GM12865 (cell line): ENCODE results near the gene EXOC5.
"Not testable (repeated sequence)": the region's sequence is repeated elsewhere in the genome, so short reads cannot be mapped to it uniquely, and the experiment has no call there.

Source experiments
- DNase-seq: peaks from one replicate; pipeline ENCODE4 v3.0.0; 2010; ENCODE audit warnings: low read depth
- H3K4me3 ChIP-seq: 2 replicates; pipeline ENCODE4 v1.5.1; 2011; ENCODE audit warnings: mild to moderate bottlenecking, low read depth, low read length, control low read depth
- TF ChIP-seq, protein P1 (sequence below): IDR thresholded peaks from 2 replicates; pipeline ENCODE4 v1.5.1; 2011; ENCODE audit warnings: low read length, control low read depth, low read depth, inconsistent platforms; ENCODE audit not compliant: insufficient read depth; ENCODE audit errors: missing control alignments

Gene EXOC5

DNA sequence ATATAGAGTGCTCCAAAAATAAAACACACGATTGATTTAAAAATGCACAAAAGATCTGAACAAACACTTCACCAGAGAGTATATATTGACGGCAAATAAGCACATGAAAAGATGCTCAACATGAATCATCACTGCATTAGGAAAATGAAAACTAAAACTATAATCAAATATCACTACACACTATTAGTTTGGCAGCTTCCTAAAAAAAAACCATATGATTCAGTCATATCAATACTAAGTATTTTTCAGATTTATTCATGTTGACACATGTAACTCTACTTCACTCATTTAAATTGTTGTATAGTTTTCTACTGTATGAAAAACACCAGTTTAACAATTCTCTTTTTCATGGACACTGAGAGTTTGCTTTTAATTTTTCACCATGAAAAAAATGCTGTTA lies 41.6 kb downstream of the EXOC5 start:
- DNase-seq = peak; percentile 4
- TF ChIP-seq, protein P1, sequence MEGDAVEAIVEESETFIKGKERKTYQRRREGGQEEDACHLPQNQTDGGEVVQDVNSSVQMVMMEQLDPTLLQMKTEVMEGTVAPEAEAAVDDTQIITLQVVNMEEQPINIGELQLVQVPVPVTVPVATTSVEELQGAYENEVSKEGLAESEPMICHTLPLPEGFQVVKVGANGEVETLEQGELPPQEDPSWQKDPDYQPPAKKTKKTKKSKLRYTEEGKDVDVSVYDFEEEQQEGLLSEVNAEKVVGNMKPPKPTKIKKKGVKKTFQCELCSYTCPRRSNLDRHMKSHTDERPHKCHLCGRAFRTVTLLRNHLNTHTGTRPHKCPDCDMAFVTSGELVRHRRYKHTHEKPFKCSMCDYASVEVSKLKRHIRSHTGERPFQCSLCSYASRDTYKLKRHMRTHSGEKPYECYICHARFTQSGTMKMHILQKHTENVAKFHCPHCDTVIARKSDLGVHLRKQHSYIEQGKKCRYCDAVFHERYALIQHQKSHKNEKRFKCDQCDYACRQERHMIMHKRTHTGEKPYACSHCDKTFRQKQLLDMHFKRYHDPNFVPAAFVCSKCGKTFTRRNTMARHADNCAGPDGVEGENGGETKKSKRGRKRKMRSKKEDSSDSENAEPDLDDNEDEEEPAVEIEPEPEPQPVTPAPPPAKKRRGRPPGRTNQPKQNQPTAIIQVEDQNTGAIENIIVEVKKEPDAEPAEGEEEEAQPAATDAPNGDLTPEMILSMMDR = no peak
- no peak overlapping the region for H3K4me3 ChIP-seq

DNA sequence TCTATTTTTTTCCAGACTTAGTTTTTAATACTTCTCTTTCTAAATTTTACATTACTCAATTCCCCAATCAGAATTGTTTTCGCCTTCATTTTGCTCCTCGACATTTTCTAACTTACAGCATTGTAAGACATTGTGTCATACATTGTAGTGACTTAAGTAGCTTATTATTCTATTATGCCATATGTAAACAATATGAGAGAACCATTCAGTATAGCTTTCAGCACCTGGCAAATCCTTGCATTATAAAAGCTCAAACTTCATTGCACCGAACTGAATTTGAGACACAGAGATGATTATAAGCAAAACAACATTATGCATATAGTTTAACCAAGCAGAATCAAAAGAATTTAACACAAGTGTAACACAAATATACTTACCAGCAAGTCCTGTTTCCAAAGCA lies 46.8 kb downstream of the EXOC5 start:
- no peak overlapping the region for H3K4me3 ChIP-seq
- TF ChIP-seq, protein P1 = no peak

DNA sequence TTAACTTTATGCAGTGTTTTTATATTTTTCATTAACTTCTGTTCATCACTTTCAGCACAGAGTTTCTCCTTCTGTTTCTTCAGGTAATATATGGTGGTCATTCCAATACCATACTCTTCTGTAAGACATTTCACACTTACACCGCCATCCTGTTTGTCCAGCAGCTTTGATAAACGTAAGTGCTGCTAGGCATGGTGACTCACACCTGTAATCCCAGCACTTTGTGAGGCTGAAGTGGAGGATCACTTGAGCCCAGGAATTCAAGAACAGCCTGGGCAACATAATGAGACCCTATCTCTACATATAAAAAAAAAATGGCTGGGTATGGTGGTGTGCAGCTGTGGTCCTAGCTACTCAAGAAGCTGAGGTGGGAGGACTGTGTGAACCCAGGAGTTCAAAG lies 55.8 kb downstream of the EXOC5 start:
- TF ChIP-seq, protein P1 = no peak

More for the DNA sequence above, 46.8 kb downstream of the EXOC5 start:
- DNase-seq = no peak

DNA sequence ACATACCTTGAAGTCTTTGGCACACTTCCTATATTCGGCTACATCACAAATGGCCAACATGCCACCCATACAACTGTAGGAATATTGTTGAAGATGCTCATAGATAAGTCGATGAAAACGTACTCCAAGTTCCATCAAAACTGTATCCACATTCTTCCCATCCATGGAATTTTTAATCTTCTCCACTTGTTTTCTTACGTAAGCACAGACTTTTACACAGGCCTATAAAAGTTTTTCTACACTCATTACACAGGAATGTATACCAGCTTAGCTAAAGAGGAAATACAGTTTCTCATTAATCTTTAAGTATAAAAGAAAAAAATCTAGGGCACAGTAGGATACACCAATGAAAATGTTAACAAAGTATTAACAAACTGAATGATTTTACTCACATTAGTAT lies 59.1 kb downstream of the EXOC5 start:
- TF ChIP-seq, protein P1 = no peak
- no peak overlapping the region for H3K4me3 ChIP-seq
- no peak for DNase-seq

More for the DNA sequence above, 55.8 kb downstream of the EXOC5 start:
- no peak for DNase-seq
- H3K4me3 ChIP-seq = no peak overlapping the region

DNA sequence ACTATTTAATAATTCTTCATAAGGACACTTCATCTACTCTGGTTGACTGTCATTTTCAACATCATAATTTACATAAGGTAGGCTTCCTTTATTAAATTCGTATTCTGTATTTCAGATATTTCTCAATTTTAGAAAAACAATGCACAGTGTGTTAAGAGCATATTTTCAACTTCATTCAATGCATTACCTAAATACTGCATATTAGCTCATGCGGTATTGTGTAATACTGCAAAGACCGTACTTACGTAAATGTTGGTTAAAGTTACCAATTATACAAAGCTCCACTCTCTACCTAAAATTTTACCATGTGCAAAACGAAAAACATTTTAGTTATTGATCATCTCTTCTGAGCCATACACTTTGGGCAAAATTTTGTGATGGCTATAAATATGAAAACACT lies 62.8 kb downstream of the EXOC5 start:
- H3K4me3 ChIP-seq = no peak overlapping the region
- DNase-seq = no peak
- TF ChIP-seq, protein P1 = no peak

DNA sequence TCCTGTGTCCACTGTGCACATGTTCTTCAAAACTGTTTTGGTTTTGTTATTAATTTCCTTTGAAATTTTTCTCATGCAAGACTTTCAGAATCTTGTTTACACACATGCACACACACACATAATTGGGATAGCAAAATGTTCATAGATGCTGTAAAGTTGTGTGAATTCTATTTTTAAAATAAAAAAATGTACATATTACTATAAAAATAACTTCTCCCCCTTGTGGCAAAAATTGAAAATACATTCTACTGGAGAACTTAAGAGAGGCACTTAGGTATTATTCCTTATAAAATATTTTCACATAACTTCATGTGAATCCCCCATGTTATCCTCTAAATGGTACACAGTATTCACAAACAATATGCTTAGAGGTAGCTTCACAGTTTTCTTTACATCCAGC lies 66.0 kb downstream of the EXOC5 start:
- H3K4me3 ChIP-seq, DNase-seq: not testable (repeated sequence)

DNA sequence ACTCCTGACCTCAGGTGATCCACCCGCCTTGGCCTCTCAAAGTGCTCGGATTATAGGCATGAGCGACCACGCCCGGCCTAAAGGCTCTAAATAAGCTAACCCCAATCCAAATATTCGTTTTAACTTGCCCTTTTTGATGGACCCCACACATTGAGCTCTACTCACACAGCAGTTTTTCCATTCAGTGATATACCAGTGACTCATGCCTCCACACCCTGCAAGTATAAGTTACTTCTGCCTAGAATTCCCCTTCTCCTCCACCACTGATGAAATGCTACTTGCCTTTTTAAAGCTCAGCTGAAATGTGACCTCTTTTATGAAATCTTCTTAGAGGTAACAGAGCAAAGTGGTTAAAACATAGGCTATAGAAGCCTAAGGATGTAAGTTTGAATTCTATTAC lies 68.8 kb downstream of the EXOC5 start:
- DNase-seq = no peak
- H3K4me3 ChIP-seq = no peak overlapping the region
- TF ChIP-seq, protein P1 = no peak
